K562 (cell line): ENCODE results near the gene MSN.

Source experiments
- NR2C1 ChIP-seq, 2 experiments: fragments of 450-650 bp; IDR thresholded peaks; 2 replicates each; pipeline ENCODE4 v1.6.1; 2017; ENCODE audit warnings: mild to moderate bottlenecking in 2 of 2, antibody characterized with exemption in 1 of 2, inconsistent platforms in 1 of 2, missing compliant biosample characterization in 1 of 2, missing genetic modification characterization in 1 of 2
- PHF21A ChIP-seq: fragments of 450-650 bp; IDR thresholded peaks from 2 replicates; pipeline ENCODE4 v1.6.1; 2017; ENCODE audit warnings: low read depth, borderline replicate concordance
- ZBTB9 ChIP-seq: fragments of 450-650 bp; formaldehyde crosslinking; IDR thresholded peaks from 2 replicates; pipeline ENCODE4 v1.4.0; 2020; ENCODE audit warnings: mild to moderate bottlenecking, moderate library complexity

GRCh38 chrX:65731684-65732289, 64.3 kb downstream of the MSN start:
- TF ChIP-seq NR2C1 (IDR thresholded peaks at IDR 0.05) (no peak), NR2C1 (tag; IDR thresholded peaks at IDR 0.05) (no peak), ZBTB9 (CRISPR knock-in tag) (no peak), PHF21A (no peak)
